ENCODE results near the gene DAZL.

DNA sequence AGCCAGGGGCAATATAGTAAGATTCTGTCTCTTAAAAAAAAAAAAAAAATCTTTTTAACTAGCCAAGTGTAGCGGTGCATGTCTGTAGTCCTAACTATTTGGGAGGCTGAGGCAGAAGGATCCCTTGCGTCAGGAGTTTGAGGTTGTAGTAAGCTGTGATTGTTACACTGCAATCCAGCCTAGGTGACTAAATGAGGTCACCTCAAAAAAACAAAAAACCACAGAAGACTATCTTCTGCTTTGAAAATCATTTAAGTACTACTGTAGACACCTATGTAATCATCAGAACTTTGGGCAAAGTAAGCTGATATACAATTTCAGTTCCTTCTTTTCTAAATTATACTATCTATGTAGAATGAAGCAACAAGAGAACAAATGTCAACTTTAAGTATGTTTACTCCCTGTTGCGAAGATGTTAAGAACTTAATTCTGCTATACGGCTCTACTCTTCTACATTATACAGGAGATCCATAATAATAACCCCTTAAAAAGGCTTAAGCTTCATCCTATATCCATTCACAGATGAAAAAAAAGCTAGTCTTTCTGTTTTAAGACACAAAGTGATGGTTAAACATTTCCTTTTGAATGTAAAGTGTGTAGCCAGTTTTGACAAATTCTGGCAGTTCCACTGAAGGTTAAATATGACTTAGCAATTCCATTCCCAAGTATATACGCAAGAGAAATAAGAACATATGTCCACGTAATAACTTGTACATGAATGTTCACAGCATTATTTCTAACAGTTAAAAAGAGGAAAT is 15.2 kb downstream of the DAZL start:
- TF ChIP-seq POLR2A (IDR thresholded peaks at IDR 0.05) (no peak), POLR2AphosphoS5 (IDR thresholded peaks at IDR 0.05) (no peak), EP300 (IDR thresholded peaks at IDR 0.05) (no peak)
- TF ChIP-seq, protein P1, sequence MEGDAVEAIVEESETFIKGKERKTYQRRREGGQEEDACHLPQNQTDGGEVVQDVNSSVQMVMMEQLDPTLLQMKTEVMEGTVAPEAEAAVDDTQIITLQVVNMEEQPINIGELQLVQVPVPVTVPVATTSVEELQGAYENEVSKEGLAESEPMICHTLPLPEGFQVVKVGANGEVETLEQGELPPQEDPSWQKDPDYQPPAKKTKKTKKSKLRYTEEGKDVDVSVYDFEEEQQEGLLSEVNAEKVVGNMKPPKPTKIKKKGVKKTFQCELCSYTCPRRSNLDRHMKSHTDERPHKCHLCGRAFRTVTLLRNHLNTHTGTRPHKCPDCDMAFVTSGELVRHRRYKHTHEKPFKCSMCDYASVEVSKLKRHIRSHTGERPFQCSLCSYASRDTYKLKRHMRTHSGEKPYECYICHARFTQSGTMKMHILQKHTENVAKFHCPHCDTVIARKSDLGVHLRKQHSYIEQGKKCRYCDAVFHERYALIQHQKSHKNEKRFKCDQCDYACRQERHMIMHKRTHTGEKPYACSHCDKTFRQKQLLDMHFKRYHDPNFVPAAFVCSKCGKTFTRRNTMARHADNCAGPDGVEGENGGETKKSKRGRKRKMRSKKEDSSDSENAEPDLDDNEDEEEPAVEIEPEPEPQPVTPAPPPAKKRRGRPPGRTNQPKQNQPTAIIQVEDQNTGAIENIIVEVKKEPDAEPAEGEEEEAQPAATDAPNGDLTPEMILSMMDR (IDR thresholded peaks at IDR 0.05): no peak

All from stomach (tissue), 4 donors.